GM21447 (cell line): ENCODE measurements around the gene SAMM50.

Experiments used
- ATAC-seq: cut with Tn5 transposase; IDR thresholded peaks from one replicate; pipeline ENCODE4 v1.9.1; 2021; ENCODE audit not compliant: unreplicated experiment

Gene SAMM50

GRCh38 chr22:43955040-43955882 lies at the start of gene SAMM50:
Gene SAMM50, plus strand, starts transcription at chr22:43955442. Its CDS starts 136 bp downstream, at chr22:43955578.
- peak; percentile 84 for ATAC-seq

GRCh38 chr22:43905681-43906080 lies 49.6 kb upstream of the SAMM50 start:
- ATAC-seq = no peak

- ATAC-seq = no peak
Observed at GRCh38 chr22:43909708-43910107, 45.5 kb upstream of the SAMM50 start.

GRCh38 chr22:43910178-43910695 lies 45.0 kb upstream of the SAMM50 start:
- no peak for ATAC-seq

GRCh38 chr22:43911351-43911750 lies 43.9 kb upstream of the SAMM50 start:
- no peak for ATAC-seq

- no peak for ATAC-seq
Observed at GRCh38 chr22:43917521-43917920, 37.7 kb upstream of the SAMM50 start.

- ATAC-seq = no peak
Observed at GRCh38 chr22:43919106-43919973, 35.9 kb upstream of the SAMM50 start.

- ATAC-seq = no peak
Observed at GRCh38 chr22:43921370-43921769, 33.9 kb upstream of the SAMM50 start.

GRCh38 chr22:43922123-43922522 lies 33.1 kb upstream of the SAMM50 start:
- no peak for ATAC-seq

- no peak for ATAC-seq
Observed at GRCh38 chr22:43923191-43923590, 32.1 kb upstream of the SAMM50 start.

- ATAC-seq = no peak
Observed at GRCh38 chr22:43923631-43924464, 31.4 kb upstream of the SAMM50 start, which contains the start of gene PNPLA3. Gene PNPLA3, plus strand, starts transcription at chr22:43923805. Its CDS starts 107 bp downstream, at chr22:43923912.

- no peak for ATAC-seq
Observed at GRCh38 chr22:43924877-43925276, 30.4 kb upstream of the SAMM50 start.

GRCh38 chr22:43925433-43926348 lies 29.6 kb upstream of the SAMM50 start:
- ATAC-seq = no peak

- ATAC-seq = no peak
Observed at GRCh38 chr22:43926349-43926710, 28.9 kb upstream of the SAMM50 start.

- no peak for ATAC-seq
Observed at GRCh38 chr22:43928468-43928867, 26.8 kb upstream of the SAMM50 start.

GRCh38 chr22:43928908-43929307 lies 26.3 kb upstream of the SAMM50 start:
- ATAC-seq = no peak

- ATAC-seq = no peak
Observed at GRCh38 chr22:43931771-43932170, 23.5 kb upstream of the SAMM50 start.

- no peak for ATAC-seq
Observed at GRCh38 chr22:43941449-43941848, 13.8 kb upstream of the SAMM50 start.

GRCh38 chr22:43944670-43945430 lies 10.4 kb upstream of the SAMM50 start:
- no peak for ATAC-seq
